Stimulated activated CD8-positive, alpha-beta memory T cell treated with anti-CD3 and anti-CD28 coated beads, Interleukin-7, amount 100 ng/mL, for 4 hours (primary cell): Measurements from ENCODE around the gene PRMT5.
"Not testable (repeated sequence)": the region's sequence is repeated elsewhere in the genome, so short reads cannot be mapped to it uniquely, and the experiment has no call there.

Experiments used
- DNase-seq, 2 donors: peaks; one replicate each; pipeline ENCODE4 v3.0.0-alpha.2; 2020; ENCODE audit warnings: low read depth in 2 of 2

Gene PRMT5

DNA sequence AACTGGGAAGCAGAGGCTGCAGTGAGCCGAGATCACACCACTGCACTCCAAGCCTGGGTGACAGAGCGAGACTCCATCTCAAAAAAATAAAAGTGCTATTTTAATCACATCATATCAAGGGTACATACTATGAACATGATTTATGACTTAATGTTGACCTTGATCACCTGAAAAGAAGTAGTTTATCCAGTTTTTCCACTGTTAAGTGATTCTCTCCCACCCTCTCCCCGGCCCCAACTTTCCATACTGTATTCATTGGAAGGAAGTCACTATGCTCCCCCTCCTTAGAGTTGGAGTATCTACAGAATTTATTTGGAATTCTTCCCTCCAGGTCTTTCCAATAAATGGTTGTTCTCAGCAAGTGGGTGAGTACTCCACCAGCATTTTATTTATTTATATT, 3.0 kb upstream of the PRMT5 start:
- no peak for DNase-seq

DNA sequence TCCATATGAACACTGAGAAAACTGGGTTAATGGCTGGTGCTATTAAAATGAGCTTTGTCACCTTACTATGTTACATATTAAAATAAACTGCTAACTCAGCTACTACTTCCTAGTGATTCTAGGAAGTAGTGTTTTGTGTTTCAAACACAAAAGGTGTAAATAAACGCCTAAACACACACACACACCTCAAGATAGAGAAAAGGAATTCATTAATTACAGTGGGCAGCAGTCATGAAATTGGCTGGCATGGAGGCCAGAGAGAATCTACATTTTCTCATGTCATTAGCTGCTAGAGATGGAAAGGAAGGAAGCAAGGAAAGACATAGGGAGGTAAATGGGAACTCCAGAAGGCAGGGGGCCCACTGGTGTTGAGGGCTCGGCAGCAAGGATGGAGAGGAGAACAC, 787 bp upstream of the PRMT5 start:
- no peak for DNase-seq

DNA sequence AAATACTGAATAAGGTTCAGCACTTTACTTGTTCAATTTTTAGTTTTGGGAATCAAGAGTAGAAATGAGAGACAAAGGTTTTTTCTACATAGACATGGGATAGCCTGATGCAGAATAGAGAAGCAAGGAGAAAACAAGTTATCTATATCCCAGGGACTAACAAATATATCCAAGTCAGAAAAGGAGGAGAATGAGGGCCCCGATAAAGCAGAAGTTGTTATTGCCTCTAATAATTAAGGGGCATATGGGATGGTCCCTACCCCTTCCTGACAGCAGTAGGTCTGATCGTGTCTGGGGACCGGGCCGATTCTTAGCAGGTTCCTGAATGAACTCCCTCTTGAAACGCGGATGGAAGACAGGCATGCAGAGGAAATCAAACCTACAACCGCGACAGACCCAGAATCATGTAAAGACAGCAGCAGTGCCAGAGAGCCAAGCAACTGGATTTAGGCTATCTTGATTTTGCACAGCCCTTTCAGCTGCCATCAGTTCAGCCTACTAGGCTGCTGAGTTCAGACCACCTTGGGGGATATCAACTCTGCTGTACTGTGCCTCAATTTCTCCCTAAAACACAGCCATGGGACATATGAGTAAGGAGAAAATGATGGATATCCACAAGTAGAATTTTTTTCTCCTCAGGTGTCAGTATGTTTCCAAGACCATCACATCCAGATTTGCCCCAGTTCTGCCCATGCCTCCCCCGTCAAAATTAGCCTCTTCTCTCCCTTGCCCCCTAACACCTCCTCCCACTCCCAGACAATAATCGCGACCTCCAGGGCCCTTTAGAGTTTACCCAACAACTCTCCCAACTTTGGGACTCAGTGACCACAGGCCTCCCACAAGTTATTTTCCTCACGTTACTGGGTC, 706 bp downstream of the PRMT5 start:
- DNase-seq = no peak

DNA sequence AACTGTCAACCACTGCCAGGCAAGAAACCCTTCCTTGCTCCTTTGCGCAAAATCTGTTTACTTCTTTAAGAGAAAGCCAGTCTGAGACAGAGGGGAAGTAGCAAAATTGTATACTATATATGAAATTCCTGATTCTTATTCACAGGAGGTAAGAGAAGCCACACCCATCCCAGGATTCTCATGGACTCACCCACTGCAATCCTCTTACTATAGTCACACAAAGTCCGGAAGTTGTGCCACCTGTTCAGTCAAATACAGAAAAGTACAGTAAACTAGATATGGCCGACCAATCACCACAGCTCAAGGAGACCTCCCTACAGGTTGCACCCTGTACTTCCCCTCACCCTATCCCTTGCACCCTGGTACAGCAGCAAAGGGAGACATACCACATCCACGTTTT, 2.9 kb downstream of the PRMT5 start:
- no peak for DNase-seq

DNA sequence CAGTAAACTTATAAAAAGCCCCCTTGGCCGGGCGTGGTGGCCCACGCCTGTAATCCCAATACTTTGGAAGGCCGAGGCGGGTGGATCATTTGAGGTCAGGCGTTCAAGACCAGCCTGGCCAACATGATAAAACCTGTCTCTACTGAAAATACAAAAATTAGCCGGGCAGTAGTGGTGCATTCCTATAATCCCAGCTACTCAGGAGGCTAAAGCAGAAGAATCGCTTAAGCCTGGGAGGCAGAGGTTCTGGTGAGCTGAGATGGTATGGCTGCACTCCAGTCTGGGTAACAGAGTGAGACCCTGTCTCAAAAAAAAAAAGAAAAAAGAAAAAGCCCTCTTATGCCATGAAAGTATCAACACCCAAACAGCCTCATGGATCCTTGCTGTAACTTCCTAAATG, 3.7 kb downstream of the PRMT5 start:
- no peak for DNase-seq

DNA sequence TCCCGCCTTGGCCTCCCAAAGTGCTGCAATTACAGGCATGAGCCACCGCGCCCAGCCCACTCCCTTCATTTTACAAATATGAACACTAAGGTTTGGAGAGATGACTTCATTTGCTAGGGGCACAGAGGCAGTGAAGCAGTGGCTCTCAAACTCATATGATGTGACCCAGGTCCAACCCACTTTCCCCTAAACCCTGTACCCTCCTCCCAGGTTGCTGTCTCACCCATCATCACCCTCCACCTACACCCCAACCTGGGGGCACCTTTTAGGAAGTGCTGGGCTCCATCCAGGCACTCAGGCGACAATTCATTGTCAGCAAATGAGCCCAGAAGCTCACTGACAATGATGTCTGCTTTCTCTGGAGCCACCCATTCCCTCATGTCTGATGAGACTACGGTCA, 5.4 kb downstream of the PRMT5 start:
- no peak for DNase-seq

DNA sequence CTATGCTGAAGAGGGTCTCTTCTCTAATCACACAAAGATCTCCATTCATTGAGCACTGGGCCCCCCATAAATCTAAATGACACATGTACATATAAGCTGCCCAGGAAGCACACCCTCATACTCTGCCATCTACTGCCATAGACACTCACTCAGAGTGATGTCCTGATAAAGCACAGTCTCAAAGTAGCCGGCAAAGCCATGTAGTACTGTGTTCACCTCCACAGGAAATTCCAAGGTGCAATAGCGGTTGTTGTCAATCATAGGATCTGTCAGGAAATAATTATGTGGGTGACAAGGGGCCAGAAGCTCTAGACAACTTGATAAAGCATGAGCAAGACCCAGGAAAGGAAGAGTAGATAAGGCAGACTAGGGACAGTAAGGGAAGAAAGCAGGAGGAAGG, 6.9 kb downstream of the PRMT5 start:
- DNase-seq = no peak

DNA sequence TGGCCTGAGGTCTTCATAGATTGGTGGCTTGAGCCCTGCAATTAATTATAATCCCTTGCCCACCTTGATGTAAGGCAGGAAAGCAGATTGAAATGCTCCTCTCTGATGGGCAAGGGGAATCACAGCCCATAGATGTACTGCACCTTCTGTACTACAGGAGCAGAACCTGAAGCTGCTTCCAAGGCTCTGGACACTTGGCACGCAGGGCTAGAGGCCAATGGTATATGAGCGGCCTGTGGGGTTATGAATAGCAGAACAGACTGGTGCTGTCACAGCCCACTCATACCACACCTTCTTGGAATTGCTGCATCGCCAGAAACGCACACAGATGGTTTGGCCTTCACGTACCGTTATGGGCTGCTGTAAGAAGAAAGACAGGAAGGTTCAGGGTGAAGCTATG, 8.5 kb downstream of the PRMT5 start:
- no peak for DNase-seq

DNA sequence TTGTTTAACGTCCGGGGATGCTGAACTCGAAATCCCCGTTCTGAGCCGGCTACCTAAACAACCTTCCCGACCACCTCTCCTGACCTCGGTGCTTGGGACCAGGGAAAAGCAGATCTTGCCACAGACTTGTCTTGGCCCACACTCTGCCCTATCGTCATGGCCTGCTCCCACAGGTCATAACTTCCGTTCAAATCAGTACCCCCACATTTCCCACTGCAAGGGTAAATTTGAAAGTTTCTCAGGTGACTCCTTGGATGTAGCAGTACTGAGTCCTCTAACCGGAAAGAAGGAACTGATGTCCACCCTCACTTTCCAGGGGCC, 9.6 kb downstream of the PRMT5 start:
- no peak for DNase-seq

DNA sequence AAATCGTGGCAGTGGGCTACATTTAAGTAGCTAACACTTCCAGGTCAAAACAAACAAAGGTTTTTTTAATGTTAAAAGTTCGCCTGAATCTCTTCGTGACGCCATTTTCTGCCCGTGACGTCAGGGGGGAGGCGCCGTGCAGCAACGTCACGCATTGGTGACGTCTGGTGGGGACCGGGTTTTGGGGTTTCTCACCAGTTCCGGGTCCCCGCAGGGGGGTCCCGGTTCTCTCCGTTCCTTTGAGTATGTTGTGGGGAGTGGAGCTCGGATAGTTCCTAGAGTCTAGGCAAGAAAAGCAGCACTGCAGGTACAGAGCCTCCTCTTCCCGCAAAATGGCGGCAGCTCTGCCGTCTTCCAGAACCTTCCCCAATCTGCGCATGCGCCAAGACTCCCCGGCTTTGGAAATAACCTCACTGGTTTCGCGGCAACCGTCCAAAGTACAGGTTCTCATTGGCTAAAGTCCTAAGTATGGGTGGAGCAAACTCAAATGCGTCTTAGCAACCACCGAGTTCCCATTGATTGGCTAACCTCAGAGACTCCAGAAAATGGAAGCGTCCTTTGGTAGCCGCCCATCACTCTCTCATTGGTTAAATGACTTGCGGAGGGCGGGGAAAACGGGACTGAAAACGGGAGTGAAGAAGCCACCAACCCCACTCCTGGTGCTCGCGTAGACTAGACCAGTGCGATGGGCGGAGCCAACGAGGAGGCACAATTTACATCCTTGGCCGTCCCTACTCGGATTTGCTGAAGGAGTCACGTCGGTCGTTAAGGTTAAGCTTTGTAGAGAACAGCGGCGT, 10.2 kb downstream of the PRMT5 start, which contains the start of gene RBM23:
Gene RBM23, minus strand, starts transcription at position 346 of the 797 bp plus-strand sequence.
- peak; percentile 98 to 100 for DNase-seq

DNA sequence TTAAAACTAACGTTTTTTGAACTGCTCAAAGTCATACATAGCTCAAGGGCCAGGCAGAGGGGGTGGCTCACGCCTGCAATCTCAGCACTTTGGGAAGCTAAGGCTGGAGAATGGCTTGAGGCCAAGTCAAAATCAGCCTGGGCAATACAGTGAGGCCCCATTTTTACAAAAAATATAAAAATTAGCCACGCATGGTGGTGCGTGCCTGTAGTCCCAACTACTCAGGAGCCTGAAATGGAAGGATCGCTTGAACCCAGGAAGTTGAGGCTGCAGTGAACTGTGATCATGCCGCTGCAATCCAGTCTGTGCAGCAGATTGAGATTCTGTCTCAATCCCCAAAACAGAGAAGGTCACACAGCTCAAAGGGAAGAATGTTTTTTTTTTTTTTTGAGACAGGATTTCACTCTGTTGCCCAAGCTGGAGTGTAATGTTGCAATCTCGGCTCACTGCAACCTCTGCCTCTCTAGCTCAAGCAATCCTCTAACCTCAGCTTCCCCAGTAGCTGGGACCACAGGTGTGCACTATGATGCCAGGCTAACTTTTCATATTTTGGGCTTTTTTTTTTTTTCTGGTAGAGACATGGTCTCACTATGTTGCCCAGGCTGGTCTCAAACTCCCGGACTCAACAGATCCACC, 13.2 kb downstream of the PRMT5 start:
- DNase-seq = no peak

DNA sequence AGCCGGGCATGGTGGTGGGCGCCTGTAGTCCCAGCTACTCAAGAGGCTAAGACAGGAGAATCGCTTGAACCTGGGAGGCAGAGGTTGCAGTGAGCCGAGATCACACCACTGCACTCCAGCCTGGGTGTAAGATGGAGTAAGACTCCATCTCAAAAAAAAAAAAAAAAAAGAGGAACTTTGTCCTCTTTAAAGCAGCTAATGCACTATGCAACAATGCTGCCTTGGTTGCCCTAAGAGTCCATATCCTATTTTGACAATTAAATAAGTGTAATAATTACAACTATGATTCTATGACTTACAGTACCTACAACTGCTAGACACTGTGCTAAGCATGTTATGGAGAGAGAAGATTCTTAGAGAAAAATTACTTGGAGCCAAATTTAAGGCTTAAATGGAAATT, 14.3 kb downstream of the PRMT5 start:
- DNase-seq = not testable (repeated sequence)

DNA sequence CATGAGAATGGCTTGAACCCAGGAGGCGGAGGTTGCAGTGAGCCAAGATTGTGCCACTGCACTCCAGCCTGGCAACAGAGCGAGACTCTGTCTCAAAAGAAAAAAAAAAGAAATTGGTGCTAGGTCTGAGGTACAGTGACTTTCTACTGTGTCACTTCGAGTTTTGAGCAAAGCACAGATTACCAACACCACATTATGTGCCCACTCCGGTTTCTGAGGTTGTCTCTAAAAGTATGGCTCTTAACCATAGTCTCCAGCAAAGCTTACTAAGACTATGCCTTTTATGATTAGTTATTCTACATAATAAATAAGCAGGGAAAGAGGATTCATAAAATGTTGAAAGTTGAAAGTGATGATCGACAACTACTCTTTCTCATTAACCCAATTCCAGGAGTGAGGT, 18.3 kb downstream of the PRMT5 start:
- no peak for DNase-seq

DNA sequence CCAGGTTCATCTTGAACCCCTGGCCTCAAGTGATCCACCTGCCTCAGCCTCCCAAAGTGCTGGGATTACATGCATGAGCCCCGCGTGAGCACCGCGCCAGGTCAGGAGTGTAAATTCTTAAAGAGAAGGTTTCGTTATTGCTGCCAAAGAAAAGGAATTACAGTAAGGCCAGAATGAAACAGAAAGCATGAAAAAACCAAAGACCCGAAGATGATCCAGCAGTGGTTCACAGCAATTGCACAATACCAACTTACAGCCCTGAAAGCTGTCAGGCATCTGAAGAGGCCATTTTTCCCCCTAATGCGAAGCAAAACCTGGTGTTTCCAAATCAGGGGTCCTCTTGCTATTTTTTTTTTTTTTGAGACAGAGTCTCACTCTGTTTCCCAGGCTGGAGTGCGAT, 20.6 kb downstream of the PRMT5 start:
- DNase-seq = no peak

DNA sequence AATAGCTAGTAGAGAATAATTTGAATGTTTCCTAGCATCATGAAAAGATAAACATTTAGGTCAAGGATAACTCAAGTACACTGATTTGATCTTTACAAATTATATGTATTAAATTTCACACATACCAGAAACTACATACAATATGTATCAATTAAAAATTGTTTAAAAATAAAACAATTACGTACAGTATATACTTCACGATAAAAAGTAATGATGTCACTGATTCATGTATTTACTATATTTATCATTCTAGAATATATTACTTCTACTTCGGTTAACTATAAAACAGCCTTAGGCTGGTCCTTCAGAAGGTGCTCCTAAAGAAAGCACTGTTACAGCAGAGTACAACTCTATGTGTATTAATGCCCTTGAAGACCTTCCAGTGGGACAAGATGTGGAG, 21.7 kb downstream of the PRMT5 start:
- no peak for DNase-seq

DNA sequence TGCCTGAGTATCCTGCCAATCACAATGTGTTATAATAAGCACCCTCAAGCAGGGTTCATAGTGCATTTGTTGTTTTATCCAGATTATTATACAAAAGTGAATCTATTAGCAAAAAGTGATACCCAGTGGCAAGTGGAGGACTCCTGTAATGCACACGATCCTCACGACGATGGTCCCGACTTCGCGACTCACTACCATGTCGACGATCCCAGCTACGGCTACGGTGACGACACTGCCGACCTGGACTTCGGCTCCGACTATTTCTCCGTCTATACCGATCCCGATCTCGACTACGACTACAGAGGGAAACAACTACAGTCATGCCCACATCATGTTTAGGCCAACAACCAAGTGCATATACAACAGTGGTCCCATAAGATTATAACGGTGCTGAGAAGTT, 23.1 kb downstream of the PRMT5 start:
- DNase-seq = no peak

DNA sequence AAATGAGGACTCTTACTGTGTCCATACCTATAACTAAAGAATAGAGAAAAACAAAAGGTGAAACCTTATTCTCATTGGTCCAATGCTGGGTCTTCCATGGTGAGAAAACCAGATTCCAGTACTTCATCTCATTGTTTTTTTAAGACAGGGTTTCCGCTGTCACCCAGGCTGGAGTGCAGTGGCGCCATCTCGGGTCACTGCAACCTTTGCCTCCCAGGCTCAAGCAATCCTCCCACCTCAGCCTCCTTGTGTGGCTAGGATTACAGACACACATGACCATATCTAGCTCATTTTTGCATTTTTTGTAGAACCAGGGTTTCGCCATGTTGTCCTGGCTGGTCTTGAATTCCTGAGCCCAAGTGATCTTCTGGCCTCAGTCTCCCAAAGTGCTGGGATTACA, 23.5 kb downstream of the PRMT5 start:
- DNase-seq = no peak

DNA sequence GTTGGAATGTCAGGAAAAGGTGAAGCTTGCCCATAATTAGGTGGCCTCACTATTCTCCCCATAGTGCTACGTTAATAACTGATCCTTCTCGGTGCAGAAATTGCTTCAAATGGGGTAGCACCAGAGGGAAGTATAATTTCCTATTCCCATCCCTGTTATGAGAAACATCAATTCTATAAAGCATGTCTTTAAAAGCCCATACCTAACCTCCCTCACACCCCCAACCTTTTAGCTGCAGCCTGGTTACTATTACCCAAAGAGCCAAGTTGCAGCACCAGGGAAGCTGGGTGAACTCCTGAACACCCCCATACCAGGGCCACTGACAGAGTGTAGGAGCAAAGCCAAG, 25.5 kb downstream of the PRMT5 start:
- no peak for DNase-seq

DNA sequence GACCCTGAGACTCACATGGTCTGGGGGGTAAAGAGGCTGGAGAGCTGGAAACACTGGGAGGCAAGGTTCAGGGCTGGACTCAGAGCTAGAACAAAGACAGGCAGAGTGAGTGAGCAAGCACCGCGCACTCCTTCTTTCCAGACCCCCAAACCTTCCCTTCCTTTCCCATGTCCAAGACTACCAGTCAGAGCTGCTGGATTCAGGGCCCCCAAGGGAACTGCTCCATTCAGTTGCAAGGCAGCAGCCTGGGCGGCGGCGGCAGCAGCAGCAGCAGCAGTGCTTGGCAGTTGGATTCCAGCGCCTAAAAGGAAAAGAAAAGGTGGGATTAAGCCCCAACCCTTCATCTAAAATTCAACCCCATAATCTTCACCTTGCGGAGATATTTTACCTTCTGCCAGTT, 27.4 kb downstream of the PRMT5 start:
- DNase-seq = no peak

DNA sequence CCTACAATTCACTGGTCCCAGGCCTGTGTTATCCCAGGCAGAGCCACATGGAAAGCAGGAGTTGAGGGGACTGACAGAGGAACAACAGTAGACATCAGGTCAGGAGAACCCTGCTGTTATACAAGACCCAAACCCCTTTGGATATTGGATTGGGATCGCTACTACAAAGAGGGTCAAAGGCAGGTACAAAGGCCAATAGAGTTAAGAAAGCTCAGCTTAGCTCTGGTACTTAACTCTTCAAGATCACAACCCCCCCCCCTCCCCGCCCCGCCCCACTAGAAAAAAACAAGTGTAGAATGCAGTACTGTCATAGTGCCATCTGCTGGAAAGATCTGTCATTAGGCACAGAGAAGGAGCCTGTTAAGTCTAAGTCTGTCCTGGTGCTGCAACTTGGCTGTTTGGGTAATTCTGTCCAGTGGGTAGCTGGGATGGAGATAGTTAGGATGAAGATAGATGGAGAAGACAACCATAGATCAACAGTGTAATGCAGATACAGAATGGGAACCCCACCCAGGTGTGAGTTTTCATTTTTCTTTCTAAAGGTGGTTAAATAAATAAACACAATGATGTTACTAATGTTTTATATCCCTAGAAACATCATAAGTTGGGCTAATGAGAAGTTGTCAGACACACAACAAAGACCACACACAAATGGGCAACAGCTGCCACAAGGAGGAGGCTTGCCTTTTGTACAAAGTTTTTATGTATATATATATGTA, 28.9 kb downstream of the PRMT5 start:
- DNase-seq = no peak

DNA sequence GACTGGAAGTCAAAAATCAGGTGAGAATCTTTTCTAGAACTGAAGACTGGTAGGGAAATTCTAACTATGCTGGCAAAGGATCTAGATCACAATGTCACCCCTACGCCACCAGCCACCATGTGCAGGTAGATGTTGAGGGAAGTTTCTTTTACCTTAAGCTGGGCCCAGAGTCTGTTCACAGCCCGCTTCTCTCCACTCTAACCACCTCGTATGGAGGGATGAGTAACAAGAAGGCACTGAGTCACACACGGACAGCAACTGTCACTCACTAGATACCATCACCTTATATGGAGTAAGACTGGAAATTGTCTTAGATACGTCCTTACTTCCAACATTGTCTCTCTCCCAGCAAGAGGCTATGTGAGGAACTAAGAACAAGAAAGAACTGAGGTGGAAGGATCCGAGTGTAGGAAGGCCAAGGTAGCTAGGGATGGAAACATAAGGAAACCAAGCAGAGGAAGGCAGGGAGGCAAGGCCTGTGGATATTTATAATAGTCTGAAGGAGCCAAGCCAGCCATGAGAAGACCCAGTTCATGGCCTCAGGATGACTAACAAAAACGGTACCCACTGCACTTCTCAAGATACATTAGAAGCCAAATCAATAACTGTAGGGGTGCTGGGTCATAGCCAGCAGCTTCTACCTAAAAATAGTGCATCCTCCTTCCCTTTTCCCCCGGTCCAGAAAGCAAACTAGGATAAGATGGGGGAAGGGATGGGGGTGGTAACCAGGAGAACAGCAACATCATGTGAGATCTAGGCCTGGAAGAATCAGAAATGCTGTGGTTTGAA, 30.7 kb downstream of the PRMT5 start:
- DNase-seq = no peak
